ENCODE measurements around the gene CDK14. TPM values are rescaled to one million over a fixed set of nuclear protein-coding genes. Genes with fewer than 3 reads are reported as not detected.

Gene CDK14
- total RNA-seq, 1 donor from 2014 or later = 52.3 TPM

GRCh38 chr7:90774706-90775105, 178.6 kb downstream of the CDK14 start:
- Mint-ChIP-seq H3K4me3 (no peak overlapping the region), H3K27ac (no peak overlapping the region), H3K36me3 (peaks cover 22% of the 10 kb centered on the region), H3K4me1 (peaks cover 7% of the 10 kb centered on the region), H3K9me3 (peaks cover 2% of the 10 kb centered on the region), H3K27me3 (ENCODE audit: insufficient read depth, low read depth) (peaks cover 2% of the 10 kb centered on the region)
- Histone ChIP-seq H3K9ac (no peak overlapping the region), H3K27ac (no peak overlapping the region), H3K4me3 (no peak overlapping the region), H3K9me3 (ENCODE audit: low read depth) (no peaks in the 10 kb centered on the region), H3K4me1 (peaks cover 7% of the 10 kb centered on the region), H3K79me2 (ENCODE audit: low read depth) (peaks cover 16% of the 10 kb centered on the region), H3F3A (ENCODE audit: low read depth) (no peaks in the 10 kb centered on the region), H3K4me2 (no peak overlapping the region), H3K27me3 (no peaks in the 10 kb centered on the region), H3K36me3 (no peaks in the 10 kb centered on the region), H4K20me1 (ENCODE audit: low read depth) (no peaks in the 10 kb centered on the region), H2AFZ (replicated peaks) (no peak overlapping the region)
- no peak for TF ChIP-seq EZH2phosphoT487 (IDR thresholded peaks at IDR 0.05)
- no peak for TF ChIP-seq CTCF (IDR thresholded peaks at IDR 0.05)
- no peak for TF ChIP-seq EZH2 (IDR thresholded peaks at IDR 0.05)
- DNase-seq (ENCODE audit: low spot score) = no peak

GRCh38 chr7:90775383-90775965, 179.4 kb downstream of the CDK14 start:
- Histone ChIP-seq H3K9ac (no peak overlapping the region), H4K20me1 (ENCODE audit: low read depth) (no peaks in the 10 kb centered on the region), H3K4me3 (no peak overlapping the region)

GRCh38 chr7:90777041-90777440, 180.9 kb downstream of the CDK14 start:
- H3K9me3 Mint-ChIP-seq = peaks cover 5% of the 10 kb centered on the region
- no peaks in the 10 kb centered on the region for H3K27me3 ChIP-seq
- peaks cover 2% of the 10 kb centered on the region for H3K27me3 Mint-ChIP-seq (ENCODE audit: insufficient read depth, low read depth)
- H3K27ac Mint-ChIP-seq = no peak overlapping the region
- no peak overlapping the region for H2AFZ ChIP-seq (replicated peaks)
- peaks cover 11% of the 10 kb centered on the region for H3K36me3 Mint-ChIP-seq
- TF ChIP-seq EZH2 (IDR thresholded peaks at IDR 0.05) = no peak
- H3K79me2 ChIP-seq (ENCODE audit: low read depth) = peaks cover 19% of the 10 kb centered on the region
- H3K27ac ChIP-seq = peak overlapping the region; percentile 56
- H3K4me2 ChIP-seq = no peak overlapping the region
- H3K4me3 Mint-ChIP-seq = no peak overlapping the region
- H3K36me3 ChIP-seq = no peaks in the 10 kb centered on the region
- no peak overlapping the region for H3K4me3 ChIP-seq
- no peaks in the 10 kb centered on the region for H3F3A ChIP-seq (ENCODE audit: low read depth)
- H3K4me1 Mint-ChIP-seq = no peaks in the 10 kb centered on the region
- peaks cover 4% of the 10 kb centered on the region for H3K4me1 ChIP-seq
- no peaks in the 10 kb centered on the region for H3K9me3 ChIP-seq (ENCODE audit: low read depth)
- no peaks in the 10 kb centered on the region for H4K20me1 ChIP-seq (ENCODE audit: low read depth)
- no peak overlapping the region for H3K9ac ChIP-seq
- no peak for DNase-seq (ENCODE audit: low spot score)

More at GRCh38 chr7:90775383-90775965, 179.4 kb downstream of the CDK14 start:
- DNase-seq (ENCODE audit: low spot score) = no peak
- H3K4me3 Mint-ChIP-seq = no peak overlapping the region
- H3K27me3 ChIP-seq = no peaks in the 10 kb centered on the region
- H3K9me3 Mint-ChIP-seq = peaks cover 5% of the 10 kb centered on the region
- H2AFZ ChIP-seq (replicated peaks) = no peak overlapping the region
- no peak overlapping the region for H3K4me2 ChIP-seq
- no peaks in the 10 kb centered on the region for H3K36me3 ChIP-seq
- H3K27ac ChIP-seq = no peak overlapping the region
- H3K36me3 Mint-ChIP-seq = peaks cover 23% of the 10 kb centered on the region
- H3K4me1 Mint-ChIP-seq = peaks cover 5% of the 10 kb centered on the region
- H3F3A ChIP-seq (ENCODE audit: low read depth) = no peaks in the 10 kb centered on the region
- TF ChIP-seq CTCF (IDR thresholded peaks at IDR 0.05) = no peak
- TF ChIP-seq EZH2 (IDR thresholded peaks at IDR 0.05) = no peak
- no peak for TF ChIP-seq EZH2phosphoT487 (IDR thresholded peaks at IDR 0.05)
- H3K9me3 ChIP-seq (ENCODE audit: low read depth) = no peaks in the 10 kb centered on the region
- H3K27ac Mint-ChIP-seq = no peak overlapping the region
- peaks cover 2% of the 10 kb centered on the region for H3K27me3 Mint-ChIP-seq (ENCODE audit: insufficient read depth, low read depth)
- H3K4me1 ChIP-seq = peaks cover 4% of the 10 kb centered on the region
- peaks cover 19% of the 10 kb centered on the region for H3K79me2 ChIP-seq (ENCODE audit: low read depth)

GRCh38 chr7:90777465-90777864, 181.3 kb downstream of the CDK14 start:
- peaks cover 8% of the 10 kb centered on the region for H3K9me3 Mint-ChIP-seq
- no peaks in the 10 kb centered on the region for H3K36me3 ChIP-seq
- H4K20me1 ChIP-seq (ENCODE audit: low read depth) = no peaks in the 10 kb centered on the region
- TF ChIP-seq EZH2 (IDR thresholded peaks at IDR 0.05) (no peak), CTCF (IDR thresholded peaks at IDR 0.05) (no peak)
- peaks cover 4% of the 10 kb centered on the region for H3K4me1 ChIP-seq
- H3K4me1 Mint-ChIP-seq = no peaks in the 10 kb centered on the region
- H3K9ac ChIP-seq = no peak overlapping the region
- DNase-seq (ENCODE audit: low spot score) = no peak
- H3K27me3 ChIP-seq = no peaks in the 10 kb centered on the region
- peaks cover 1% of the 10 kb centered on the region for H3K27me3 Mint-ChIP-seq (ENCODE audit: insufficient read depth, low read depth)
- no peak overlapping the region for H3K4me3 ChIP-seq
- H2AFZ ChIP-seq (replicated peaks) = no peak overlapping the region
- H3K36me3 Mint-ChIP-seq = peaks cover 11% of the 10 kb centered on the region
- peak overlapping the region; percentile 56 for H3K27ac ChIP-seq
- H3K9me3 ChIP-seq (ENCODE audit: low read depth) = no peaks in the 10 kb centered on the region
- H3K79me2 ChIP-seq (ENCODE audit: low read depth) = peaks cover 19% of the 10 kb centered on the region
- no peaks in the 10 kb centered on the region for H3F3A ChIP-seq (ENCODE audit: low read depth)
- no peak overlapping the region for H3K4me2 ChIP-seq
- H3K27ac Mint-ChIP-seq = no peak overlapping the region
- H3K4me3 Mint-ChIP-seq = no peak overlapping the region
